Esophagus muscularis mucosa (tissue), 4 donors: ENCODE measurements around the gene ZNF350. TPM values are rescaled to one million over a fixed set of nuclear protein-coding genes. Genes with fewer than 3 reads are reported as not detected.
A peak's percentile ranks its signal among the peaks of the same experiment; 100 is the strongest.

Experiments
- DNase-seq: peaks from one replicate; pipeline ENCODE4 v3.0.0-alpha.2; 2017; ENCODE audit errors: extremely low spot score
- H3K27ac ChIP-seq, 4 donors: fragments of 200-600 bp; sonication (generic); replicated peaks in 1 of 4; 1 replicate in 3 of 4; 2 replicates in 1 of 4; pipeline ENCODE4 v1.5.1; 2016 to 2019; ENCODE audit warnings: mild to moderate bottlenecking in 1 of 4
- H3K27me3 ChIP-seq, 4 donors: fragments of 200-600 bp; sonication (generic); one replicate each; pipeline versions ENCODE4 v1.5.1 to v1.6.0; 2016 to 2019
- H3K36me3 ChIP-seq, 4 donors: fragments of 200-600 bp; sonication (generic); one replicate each; pipeline ENCODE4 v1.5.1; 2016 to 2019
- H3K4me1 ChIP-seq, 4 donors: fragments of 200-600 bp; sonication (generic); one replicate each; pipeline ENCODE4 v1.5.1; 2016 to 2019
- H3K4me3 ChIP-seq, 4 donors: fragments of 200-600 bp; sonication (generic); 1 replicate in 2 of 4; 2 replicates in 2 of 4; pipeline ENCODE4 v1.5.1; 2016 to 2019; ENCODE audit warnings: mild to moderate bottlenecking in 4 of 4, moderate library complexity in 1 of 4
- H3K9me3 ChIP-seq, 4 donors: fragments of 200-600 bp; sonication (generic); 1 replicate in 3 of 4; 2 replicates in 1 of 4; pipeline ENCODE4 v1.5.1; 2016 to 2019
- EP300 ChIP-seq: sonication (generic); formaldehyde crosslinking; IDR thresholded peaks from one replicate; pipeline ENCODE4 v1.6.1; 2017; ENCODE audit warnings: antibody characterized with exemption
- POLR2A ChIP-seq: fragments of 450-650 bp; IDR thresholded peaks from one replicate; pipeline ENCODE4 v1.6.1; 2017; ENCODE audit warnings: antibody characterized with exemption, moderate library complexity, mild to moderate bottlenecking, low read depth
- POLR2AphosphoS5 ChIP-seq, 2 donors: sonication (generic); formaldehyde crosslinking; IDR thresholded peaks; one replicate each; pipeline ENCODE4 v1.6.1; 2017; ENCODE audit warnings: antibody characterized with exemption in 2 of 2
- WGBS: methylation state at CpG from one replicate; pipeline ENCODE4 v1.1.5; 2018; 5-methylcytosine and 5-hydroxymethylcytosine counted together
- intact Hi-C: fragments of 100-400 bp; cut with DNase I; formaldehyde crosslinking; loops from one replicate; pipeline ENCODE4 v1.15.1; 2023
- total RNA-seq, 4 donors: library from RNA; depleted of rRNA; stranded (reverse); fragments of >200 nt; gene quantifications; one replicate each; pipeline versions ENCODE4 v1.1.0 to v1.2.1, GENCODE V29; 2016
- TF ChIP-seq, protein P1 (sequence below), 3 experiments: fragments of 200-600 bp in 2 of 3; fragments of 450-650 bp in 1 of 3; sonication (generic) in 2 of 3; IDR thresholded peaks; one replicate each; pipeline ENCODE4 v1.5.1; 2017 to 2019; ENCODE audit warnings: antibody characterized with exemption in 3 of 3, mild to moderate bottlenecking in 2 of 3, moderate library complexity in 1 of 3

The ZNF350 gene
- total RNA-seq, 4 donors from 2014 or later: 9.2 to 14.6 (median 12.7) TPM

DNA sequence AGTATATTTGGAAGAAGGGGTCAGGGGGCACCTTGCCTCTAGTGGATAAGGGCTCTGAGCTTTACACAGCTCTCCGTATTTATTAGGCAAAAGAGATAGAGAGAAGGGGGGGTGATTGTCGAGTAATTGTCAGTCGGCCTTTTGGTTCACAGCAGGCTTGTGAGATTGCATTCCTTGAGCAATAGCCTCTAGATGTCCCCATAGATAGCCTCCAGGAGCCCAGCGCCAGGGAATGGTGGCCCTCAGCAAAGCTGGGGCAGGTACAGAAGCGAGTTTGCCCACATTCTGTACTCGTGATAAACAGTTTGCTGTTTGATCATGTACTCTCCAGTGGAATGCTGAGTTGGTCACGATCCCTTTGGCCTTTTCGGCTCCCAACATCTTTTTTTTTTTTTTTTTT, 54.7 kb downstream of the ZNF350 start:
- H3K9me3 ChIP-seq: peaks cover 0 to 32% (median 23%) of the 10 kb centered on the region in 4 donors
- TF ChIP-seq POLR2AphosphoS5 (IDR thresholded peaks at IDR 0.05): no peak
- TF ChIP-seq, protein P1, sequence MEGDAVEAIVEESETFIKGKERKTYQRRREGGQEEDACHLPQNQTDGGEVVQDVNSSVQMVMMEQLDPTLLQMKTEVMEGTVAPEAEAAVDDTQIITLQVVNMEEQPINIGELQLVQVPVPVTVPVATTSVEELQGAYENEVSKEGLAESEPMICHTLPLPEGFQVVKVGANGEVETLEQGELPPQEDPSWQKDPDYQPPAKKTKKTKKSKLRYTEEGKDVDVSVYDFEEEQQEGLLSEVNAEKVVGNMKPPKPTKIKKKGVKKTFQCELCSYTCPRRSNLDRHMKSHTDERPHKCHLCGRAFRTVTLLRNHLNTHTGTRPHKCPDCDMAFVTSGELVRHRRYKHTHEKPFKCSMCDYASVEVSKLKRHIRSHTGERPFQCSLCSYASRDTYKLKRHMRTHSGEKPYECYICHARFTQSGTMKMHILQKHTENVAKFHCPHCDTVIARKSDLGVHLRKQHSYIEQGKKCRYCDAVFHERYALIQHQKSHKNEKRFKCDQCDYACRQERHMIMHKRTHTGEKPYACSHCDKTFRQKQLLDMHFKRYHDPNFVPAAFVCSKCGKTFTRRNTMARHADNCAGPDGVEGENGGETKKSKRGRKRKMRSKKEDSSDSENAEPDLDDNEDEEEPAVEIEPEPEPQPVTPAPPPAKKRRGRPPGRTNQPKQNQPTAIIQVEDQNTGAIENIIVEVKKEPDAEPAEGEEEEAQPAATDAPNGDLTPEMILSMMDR (IDR thresholded peaks at IDR 0.05): no peak
- TF ChIP-seq POLR2A: no peak
- no peak for TF ChIP-seq EP300
- intact Hi-C loops: no loop called here
- WGBS: 82% methylated on average over 8 of the region's 8 CpGs
- H3K4me1 ChIP-seq: peaks cover 10 to 12% (median 11%) of the 10 kb centered on the region in 4 donors
- H3K36me3 ChIP-seq: peaks cover 57 to 74% (median 66%) of the 10 kb centered on the region in 4 donors
- no peak for DNase-seq
- no peak overlapping the region for H3K27ac ChIP-seq
- H3K4me3 ChIP-seq: no peak overlapping the region
- no peaks in the 10 kb centered on the region for H3K27me3 ChIP-seq

DNA sequence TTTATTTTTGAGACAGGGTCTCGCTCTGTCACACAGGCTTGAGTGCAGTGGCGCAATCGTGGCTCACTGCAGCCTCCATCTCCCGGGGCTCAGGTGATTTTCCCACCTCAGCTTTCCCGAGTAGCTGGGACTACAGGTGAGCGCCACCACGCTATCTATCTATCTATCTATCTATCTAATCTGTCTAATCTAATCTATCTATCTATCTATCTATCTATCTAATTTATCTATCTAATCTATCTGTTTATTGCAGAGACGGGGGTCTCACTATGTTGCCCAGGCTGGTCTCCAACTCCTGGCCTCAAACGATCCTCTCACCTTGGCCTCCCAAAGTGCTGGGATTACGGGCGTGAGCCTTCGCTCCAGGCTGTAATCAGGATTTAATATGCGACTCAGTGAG, 58.8 kb downstream of the ZNF350 start:
- WGBS: 36% methylated on average over 13 of the region's 13 CpGs
- DNase-seq: no peak
- Histone ChIP-seq H3K36me3 (peaks cover 20 to 33% (median 28%) of the 10 kb centered on the region in 4 donors), H3K9me3 (peaks cover 0 to 20% (median 10%) of the 10 kb centered on the region in 4 donors), H3K4me3 (peak overlapping the region; percentile 66 to 89 (median 85)), H3K4me1 (peaks cover 10 to 17% (median 15%) of the 10 kb centered on the region in 4 donors), H3K27me3 (no peaks in the 10 kb centered on the region), H3K27ac (peak overlapping the region; percentile 82 to 90 (median 86))
- TF ChIP-seq EP300: no peak
- no peak for TF ChIP-seq POLR2AphosphoS5 (IDR thresholded peaks at IDR 0.05)
- no peak for TF ChIP-seq POLR2A
- TF ChIP-seq, protein P1 (IDR thresholded peaks at IDR 0.05): no peak
- intact Hi-C loops: loop anchor here (2.0 to 5.0 kb wide), 3 partner anchors 23 to 59 kb away; partner anchors contain the start of genes ZNF350, ZNF577 and ZNF649

DNA sequence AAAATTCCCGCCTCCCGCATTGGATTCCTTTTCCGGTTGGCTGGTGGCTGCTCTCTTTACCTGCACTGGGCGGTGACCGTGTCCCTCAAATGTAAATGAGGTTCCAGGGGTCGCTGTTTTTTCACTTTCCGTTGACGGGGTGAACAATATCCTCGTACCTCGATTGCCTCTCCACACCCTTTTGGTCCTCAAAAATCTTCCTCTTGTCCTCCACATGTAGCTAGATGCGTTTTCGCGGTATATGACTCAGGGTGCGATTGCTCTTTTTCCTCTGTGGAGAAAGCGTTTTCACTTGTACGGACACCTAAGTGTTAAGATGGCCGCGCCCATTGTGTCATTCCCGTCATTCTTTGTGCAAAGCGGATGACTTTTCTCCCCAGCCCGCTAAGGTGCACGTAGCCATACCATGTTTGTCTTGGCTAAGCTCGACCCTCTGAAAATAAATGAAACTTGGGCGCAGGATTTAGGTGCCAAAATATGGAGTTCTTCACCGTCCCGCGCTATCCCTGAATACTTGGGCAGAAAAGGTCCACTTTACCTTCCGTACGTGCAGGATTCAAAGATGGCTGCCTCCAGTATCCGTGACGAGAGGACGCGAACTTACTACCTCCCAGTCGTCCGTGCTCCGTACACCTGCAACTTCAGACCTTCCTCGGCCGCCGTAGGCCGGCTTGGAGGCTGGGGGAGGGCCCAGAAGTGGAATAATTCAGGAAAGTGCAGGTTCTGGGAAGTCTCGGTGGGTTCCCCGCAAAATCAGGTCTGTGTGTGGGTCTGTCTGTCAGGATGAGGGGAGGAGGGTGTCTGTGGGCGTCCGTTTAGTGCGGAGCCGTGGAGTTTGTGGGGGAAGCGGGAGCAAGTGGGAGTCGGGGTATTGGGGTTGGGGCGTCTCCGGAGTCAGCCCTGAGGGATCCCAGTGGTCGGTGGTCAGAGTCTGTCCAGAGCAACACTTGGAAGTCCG, 59.6 kb downstream of the ZNF350 start, which contains the start of gene ZNF613:
TSS of gene ZNF613 (plus strand) at position 689 of the 958 bp plus-strand sequence. CDS start 8,749 bp downstream, outside the sequence.
- intact Hi-C loops: loop anchor here (2.0 to 5.0 kb wide), 3 partner anchors 22 to 60 kb away; partner anchors contain the start of genes ZNF350, ZNF577 and ZNF649

DNA sequence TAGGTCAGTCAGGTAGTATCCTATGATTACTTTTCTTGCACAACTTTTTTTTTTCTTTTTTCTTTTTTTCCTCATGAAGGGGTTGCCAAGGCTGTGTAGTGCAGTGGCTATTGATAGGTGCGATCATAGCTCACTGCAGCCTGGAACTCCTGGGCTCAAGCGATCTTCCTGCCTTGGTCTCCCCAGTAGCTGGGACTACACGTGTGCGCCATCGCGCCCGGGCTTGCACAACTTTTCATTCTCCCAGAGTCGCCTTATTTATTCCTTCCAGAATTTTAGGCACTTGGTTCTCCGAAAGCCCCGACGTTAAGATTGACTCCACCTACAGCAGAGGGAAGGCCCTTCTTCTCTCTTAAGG, 60.2 kb downstream of the ZNF350 start:
- TF ChIP-seq, protein P1 (IDR thresholded peaks at IDR 0.05): no peak
- no peak for TF ChIP-seq POLR2AphosphoS5 (IDR thresholded peaks at IDR 0.05)
- TF ChIP-seq EP300: no peak
- TF ChIP-seq POLR2A: no peak
- H3K4me1 ChIP-seq: peaks cover 10 to 17% (median 15%) of the 10 kb centered on the region in 4 donors
- peak overlapping the region; percentile 66 to 89 (median 85) for H3K4me3 ChIP-seq
- whole genome bisulfite sequencing: 20% methylated on average over 11 of the region's 11 CpGs
- H3K27me3 ChIP-seq: no peaks in the 10 kb centered on the region
- no peak for DNase-seq
- peak overlapping the region; percentile 82 to 90 (median 86) for H3K27ac ChIP-seq
- intact Hi-C loops: loop anchor here (2.0 to 5.0 kb wide), 3 partner anchors 22 to 60 kb away; partner anchors contain the start of genes ZNF350, ZNF577 and ZNF649
- H3K36me3 ChIP-seq: peaks cover 12 to 19% (median 17%) of the 10 kb centered on the region in 4 donors
- H3K9me3 ChIP-seq: peaks cover 0 to 28% (median 24%) of the 10 kb centered on the region in 4 donors

More for the DNA sequence above, 59.6 kb downstream of the ZNF350 start, which contains the start of gene ZNF613:
- TF ChIP-seq POLR2AphosphoS5 (IDR thresholded peaks at IDR 0.05) (peak; percentile 64 to 85), EP300 (no peak), POLR2A (no peak)
- TF ChIP-seq, protein P1 (IDR thresholded peaks at IDR 0.05): peak in 2 of 3 experiments; percentile 4 to 15
- Histone ChIP-seq H3K27me3 (no peaks in the 10 kb centered on the region), H3K36me3 (peaks cover 15 to 25% (median 21%) of the 10 kb centered on the region in 4 donors), H3K9me3 (peaks cover 0 to 26% (median 17%) of the 10 kb centered on the region in 4 donors), H3K27ac (peak within 1 kb of the TSS; percentile 82 to 90 (median 86)), H3K4me1 (peaks cover 10 to 17% (median 15%) of the 10 kb centered on the region in 4 donors), H3K4me3 (peak within 1 kb of the TSS; percentile 66 to 89 (median 85))
- peak; percentile 96 for DNase-seq
- WGBS: under 1% methylated on average over 52 of the region's 52 CpGs
